GM21360 (cell line): ENCODE measurements around the gene CLIC1.
"Not testable (repeated sequence)": the region's sequence is repeated elsewhere in the genome, so short reads cannot be mapped to it uniquely, and the experiment has no call there.

Experiments
- ATAC-seq: cut with Tn5 transposase; IDR thresholded peaks from one replicate; pipeline ENCODE4 v1.9.1; 2021; ENCODE audit warnings: mild to moderate bottlenecking, moderate library complexity; ENCODE audit not compliant: unreplicated experiment

Gene CLIC1

DNA sequence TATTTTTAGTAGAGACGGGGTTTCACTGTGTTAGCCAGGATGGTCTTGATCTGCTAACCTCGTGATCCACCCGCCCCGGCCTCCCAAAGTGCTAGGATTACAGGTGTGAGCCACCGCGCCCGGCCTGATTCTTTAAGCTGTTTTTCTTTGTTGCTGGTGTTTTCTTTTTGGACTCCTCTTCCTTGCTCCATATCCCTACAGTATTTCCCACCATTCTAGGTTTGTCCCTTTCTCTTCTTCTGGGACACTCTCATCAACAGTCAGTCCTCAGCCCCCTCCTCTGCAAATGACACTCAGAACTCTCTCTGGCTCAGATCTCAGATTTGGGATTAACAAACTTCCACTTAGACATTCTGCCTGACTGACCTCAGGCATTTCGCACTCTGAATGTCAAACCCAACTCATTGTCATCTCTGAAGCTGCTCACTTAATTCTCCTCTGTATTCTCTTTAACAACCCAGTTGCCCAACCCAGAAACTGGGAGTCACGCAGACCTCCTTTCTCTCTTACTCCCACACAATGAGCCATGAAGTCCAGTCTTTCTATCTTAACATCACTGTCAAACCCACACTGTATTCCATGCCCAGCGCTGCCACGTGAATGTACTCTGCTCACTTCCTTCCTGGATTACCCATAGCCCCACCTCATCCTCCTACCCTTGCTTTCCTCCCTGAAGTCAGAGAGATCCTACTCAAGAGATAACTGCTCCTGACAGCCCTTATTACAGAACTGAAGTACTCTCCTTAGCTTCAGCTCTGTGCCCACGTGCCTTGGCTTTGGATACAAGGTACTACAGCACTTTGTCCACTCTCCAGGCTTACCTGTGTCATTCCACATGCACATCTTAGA, 10.6 kb downstream of the CLIC1 start:
- ATAC-seq: no peak

GRCh38 chr6:31723980-31724691, 12.2 kb downstream of the CLIC1 start:
- no peak for ATAC-seq

DNA sequence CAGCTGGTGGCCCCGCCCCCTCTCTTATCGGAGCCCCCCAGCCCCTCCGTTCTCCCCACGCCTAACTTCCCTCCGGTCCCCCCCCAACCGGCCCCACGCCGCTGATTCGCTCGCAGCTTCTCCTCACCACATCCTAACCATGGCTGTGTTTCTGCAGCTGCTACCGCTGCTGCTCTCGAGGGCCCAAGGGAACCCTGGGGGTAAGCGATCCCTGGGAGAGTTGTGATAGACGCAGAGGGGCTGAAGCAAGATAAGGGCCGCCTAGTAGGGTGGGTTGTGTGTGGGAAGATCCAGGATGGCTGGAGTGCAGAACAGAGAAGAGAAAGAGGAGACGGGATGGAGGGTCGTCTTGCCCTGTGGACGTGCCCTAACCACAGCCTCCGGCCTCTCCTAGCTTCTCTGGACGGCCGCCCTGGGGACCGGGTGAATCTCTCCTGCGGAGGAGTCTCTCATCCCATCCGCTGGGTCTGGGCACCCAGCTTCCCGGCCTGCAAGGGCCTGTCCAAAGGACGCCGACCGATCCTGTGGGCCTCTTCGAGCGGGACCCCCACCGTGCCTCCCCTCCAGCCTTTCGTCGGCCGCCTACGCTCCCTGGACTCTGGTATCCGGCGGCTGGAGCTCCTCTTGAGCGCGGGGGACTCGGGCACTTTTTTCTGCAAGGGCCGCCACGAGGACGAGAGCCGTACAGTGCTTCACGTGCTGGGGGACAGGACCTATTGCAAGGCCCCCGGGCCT, 12.9 kb downstream of the CLIC1 start, which contains the start of gene MPIG6B:
Gene MPIG6B, plus strand, starts transcription at position 129 of the 735 bp plus-strand sequence. Its CDS starts 11 bp downstream, at position 140.
- ATAC-seq: no peak

- ATAC-seq: no peak
Measured at GRCh38 chr6:31722173-31722572, 14.2 kb downstream of the CLIC1 start.

- no peak for ATAC-seq
Measured at GRCh38 chr6:31721351-31722020, 14.8 kb downstream of the CLIC1 start, which contains the start of gene LY6G6C. Gene LY6G6C (minus strand): TSS chr6:31721746. CDS start chr6:31721679, 67 bp downstream.

GRCh38 chr6:31720196-31720770, 16.0 kb downstream of the CLIC1 start:
- ATAC-seq: no peak

- no peak for ATAC-seq
Measured at GRCh38 chr6:31719001-31719400, 17.3 kb downstream of the CLIC1 start.

- ATAC-seq: no peak
Measured at GRCh38 chr6:31718265-31718664, 18.1 kb downstream of the CLIC1 start.

GRCh38 chr6:31717499-31718222, 18.7 kb downstream of the CLIC1 start:
- no peak for ATAC-seq

- no peak for ATAC-seq
Measured at GRCh38 chr6:31715022-31715958, 21.0 kb downstream of the CLIC1 start, which contains the start of gene LY6G6D. Gene LY6G6D (plus strand): TSS chr6:31715348. CDS start chr6:31715356, 8 bp downstream.

DNA sequence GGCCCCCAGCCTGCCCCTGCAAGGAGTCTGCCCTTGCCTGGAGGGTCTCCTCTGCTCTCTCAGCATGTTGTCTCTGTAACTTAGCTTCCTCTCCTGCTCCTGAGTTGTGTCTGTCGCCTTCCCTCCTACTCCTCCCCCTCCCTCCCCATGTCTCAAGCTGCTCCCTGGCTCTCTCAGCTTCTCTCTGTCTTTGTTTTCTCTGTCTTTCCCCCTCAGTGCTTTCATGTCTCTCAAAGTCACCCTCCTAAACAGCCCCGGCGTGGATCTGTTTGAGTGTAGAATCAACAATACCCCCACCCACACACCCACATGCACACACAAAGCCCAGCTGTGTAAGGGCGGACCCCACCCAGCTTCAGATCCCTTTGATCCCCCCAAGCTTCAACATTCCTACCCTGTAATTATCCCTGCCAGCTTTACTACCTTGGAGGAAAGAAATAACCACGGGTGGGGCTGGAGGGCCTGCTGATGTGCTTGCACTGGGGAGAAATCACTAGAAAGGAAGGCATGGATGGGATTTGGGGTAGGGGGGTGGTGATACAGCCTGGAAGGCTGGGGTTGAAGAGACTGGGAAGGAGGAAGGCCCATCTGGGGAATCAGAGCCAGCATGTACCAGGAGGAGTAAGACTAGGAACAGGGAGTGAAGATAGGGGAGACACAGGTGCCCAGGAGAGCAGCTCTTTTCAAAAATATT, 22.2 kb downstream of the CLIC1 start:
- ATAC-seq: no peak

DNA sequence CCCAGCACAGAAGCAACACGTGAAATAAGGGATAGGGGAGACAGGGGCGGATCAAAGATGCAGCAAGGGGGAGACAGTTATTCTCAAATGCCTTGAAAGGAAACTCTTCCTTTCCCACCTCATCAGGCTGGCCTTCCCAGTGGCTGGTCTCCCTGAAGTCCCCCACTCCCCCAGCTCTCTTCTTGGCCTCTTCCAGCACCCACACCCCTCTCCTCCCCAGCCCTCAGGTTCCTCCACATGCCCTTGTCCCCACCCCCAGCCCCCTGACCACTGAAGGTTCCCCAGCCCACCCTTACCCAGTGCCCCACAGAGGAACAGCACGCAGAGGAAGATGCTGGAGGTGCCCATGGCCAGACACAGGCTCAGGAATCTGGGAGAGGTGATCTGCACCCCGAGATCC, 22.9 kb downstream of the CLIC1 start:
- no peak for ATAC-seq

DNA sequence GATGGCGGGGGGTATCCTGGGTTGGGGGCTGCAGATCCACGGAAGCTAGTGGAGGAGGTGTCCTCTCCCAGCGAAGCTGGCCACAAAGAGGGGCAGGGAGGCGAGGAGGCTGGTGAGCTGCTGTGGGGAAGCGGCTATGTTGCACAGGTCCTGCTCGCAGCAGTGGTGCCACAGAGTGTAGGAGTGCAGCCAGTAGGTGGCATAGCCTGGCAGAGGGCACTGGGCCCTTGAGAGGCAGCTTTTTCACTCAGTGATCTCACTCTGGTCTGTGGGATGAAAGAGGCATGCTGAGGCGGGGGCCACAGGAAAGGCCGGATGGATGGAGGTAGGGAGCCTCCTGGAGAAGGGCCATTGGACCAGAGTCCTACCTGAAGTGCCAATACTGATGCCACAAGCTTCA, 24.0 kb downstream of the CLIC1 start:
- no peak for ATAC-seq

DNA sequence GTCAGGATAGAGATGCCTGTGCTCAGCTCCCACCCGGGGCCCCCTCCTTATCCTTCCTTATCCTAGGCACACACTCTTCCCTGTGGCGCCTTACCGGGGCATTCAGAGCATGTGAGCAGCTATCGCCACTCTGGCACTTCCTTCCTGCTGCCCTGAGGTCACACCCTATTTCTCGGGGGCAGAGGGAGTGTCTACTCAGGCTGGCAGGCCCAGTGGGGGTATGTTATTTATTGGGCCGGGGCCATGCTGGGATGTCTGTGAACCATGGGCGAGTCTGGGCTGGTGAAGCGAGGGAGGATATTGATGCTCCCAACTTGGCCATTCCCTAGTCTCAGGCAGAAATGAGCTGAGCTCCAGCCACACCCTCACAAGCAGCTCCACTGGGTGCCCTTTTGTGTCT, 25.1 kb downstream of the CLIC1 start:
- no peak for ATAC-seq

GRCh38 chr6:31710523-31711219, 25.7 kb downstream of the CLIC1 start:
- no peak for ATAC-seq

- not testable (repeated sequence) for ATAC-seq
Measured at GRCh38 chr6:31709157-31709556, 27.2 kb downstream of the CLIC1 start.

DNA sequence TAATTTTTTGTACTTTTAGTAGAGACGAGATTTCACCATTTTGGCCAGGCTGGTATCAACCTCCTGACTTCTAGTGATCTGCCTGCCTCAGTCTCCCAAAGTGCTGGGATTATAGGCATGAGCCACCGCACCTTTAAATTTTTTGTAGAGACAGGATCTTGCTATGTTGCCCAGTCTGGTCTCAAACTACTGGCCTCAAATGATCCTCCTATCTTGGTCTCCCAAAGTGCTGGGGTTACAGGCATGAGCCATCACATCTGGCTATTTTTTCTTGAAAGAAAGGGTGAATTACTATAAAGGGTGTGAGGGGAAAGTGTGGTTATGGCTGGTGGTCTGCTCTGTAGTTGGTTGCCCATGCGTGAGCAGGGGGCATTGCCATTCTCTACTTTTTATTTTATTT, 28.1 kb downstream of the CLIC1 start:
- no peak for ATAC-seq
